ENCODE measurements around the gene PSMD12.
"Not testable (repeated sequence)": the region's sequence is repeated elsewhere in the genome, so short reads cannot be mapped to it uniquely, and the experiment has no call there.

The PSMD12 gene

GRCh38 chr17:67366193-67367157, at the start of gene PSMD12:
Gene PSMD12 (minus strand): TSS chr17:67366577. CDS start chr17:67366519, 58 bp downstream.
- peak; percentile 66 to 91 for DNase-seq

- no peak for DNase-seq
Measured at GRCh38 chr17:67415291-67415690, 48.9 kb upstream of the PSMD12 start.

- DNase-seq, result no peak
Measured at GRCh38 chr17:67414559-67414958, 48.2 kb upstream of the PSMD12 start.

- no peak for DNase-seq
Measured at GRCh38 chr17:67414130-67414529, 47.8 kb upstream of the PSMD12 start.

- no peak for DNase-seq
Measured at GRCh38 chr17:67413388-67413787, 47.0 kb upstream of the PSMD12 start.

- DNase-seq, result no peak
Measured at GRCh38 chr17:67412941-67413340, 46.6 kb upstream of the PSMD12 start.

GRCh38 chr17:67412032-67412431, 45.7 kb upstream of the PSMD12 start:
- DNase-seq, result no peak

- DNase-seq, result no peak
Measured at GRCh38 chr17:67411397-67411796, 45.0 kb upstream of the PSMD12 start.

- DNase-seq, result not testable (repeated sequence)
Measured at GRCh38 chr17:67408455-67408830, 42.1 kb upstream of the PSMD12 start.

GRCh38 chr17:67403483-67403882, 37.1 kb upstream of the PSMD12 start:
- DNase-seq, result no peak

GRCh38 chr17:67403065-67403464, 36.7 kb upstream of the PSMD12 start:
- DNase-seq, result no peak

GRCh38 chr17:67401598-67402504, 35.5 kb upstream of the PSMD12 start:
- no peak for DNase-seq

- DNase-seq, result no peak
Measured at GRCh38 chr17:67401106-67401505, 34.7 kb upstream of the PSMD12 start.

- DNase-seq, result peak in 1 of 2 experiments; percentile 22
Measured at GRCh38 chr17:67400193-67400592, 33.8 kb upstream of the PSMD12 start.

GRCh38 chr17:67399676-67400075, 33.3 kb upstream of the PSMD12 start:
- DNase-seq, result no peak

GRCh38 chr17:67393809-67394397, 27.5 kb upstream of the PSMD12 start:
- no peak for DNase-seq

- DNase-seq, result no peak
Measured at GRCh38 chr17:67392111-67392510, 25.7 kb upstream of the PSMD12 start.

GRCh38 chr17:67390646-67391361, 24.4 kb upstream of the PSMD12 start:
- peak in 1 of 2 experiments; percentile 68 for DNase-seq

- peak; percentile 32 to 74 for DNase-seq
Measured at GRCh38 chr17:67390006-67390645, 23.7 kb upstream of the PSMD12 start.

GRCh38 chr17:67388986-67389385, 22.6 kb upstream of the PSMD12 start:
- DNase-seq, result no peak

- not testable (repeated sequence) for DNase-seq
Measured at GRCh38 chr17:67388536-67388935, 22.2 kb upstream of the PSMD12 start.
